Activated CD8-positive, alpha-beta T cell treated with anti-CD3 and anti-CD28 coated beads for 36 hours (primary cell): ENCODE results near the gene OR2V2. TPM values are rescaled to one million over a fixed set of nuclear protein-coding genes. Genes with fewer than 3 reads are reported as not detected.
"Not testable (repeated sequence)": the region's sequence is repeated elsewhere in the genome, so short reads cannot be mapped to it uniquely, and the experiment has no call there.

Experiments used
- ATAC-seq: fragments of 200-7000 bp; cut with Tn5 transposase; one replicate; pipeline ENCODE4 v1.10.0; 2021; ENCODE audit warnings: mild to moderate bottlenecking, moderate library complexity
- CTCF ChIA-PET: fragments of 350-600 bp; sonication (Branson Sonifier 250); formaldehyde crosslinking; loops from one replicate; lab custom pipeline; 2021; ENCODE audit warnings: antibody characterized with exemption; lab: Charles Lee
- POLR2A ChIA-PET: fragments of 350-600 bp; sonication (Branson Sonifier 250); formaldehyde crosslinking; loops from one replicate; lab custom pipeline; 2021; ENCODE audit warnings: antibody characterized with exemption; lab: Charles Lee
- DNase-seq: peaks from one replicate; pipeline ENCODE4 v3.0.0-alpha.2; 2020
- H3K27ac Mint-ChIP-seq: one replicate; pipeline ENCODE4 v1.8.0; 2021; ENCODE audit warnings: mild to moderate bottlenecking, mixed read lengths
- H3K27me3 Mint-ChIP-seq: one replicate; pipeline ENCODE4 v1.8.0; 2021; ENCODE audit warnings: mixed read lengths
- H3K36me3 Mint-ChIP-seq: one replicate; pipeline ENCODE4 v1.8.0; 2021; ENCODE audit warnings: low read depth, mixed read lengths
- H3K4me1 Mint-ChIP-seq: one replicate; pipeline ENCODE4 v1.8.0; 2021; ENCODE audit warnings: low read depth, mixed read lengths
- H3K4me3 Mint-ChIP-seq: one replicate; pipeline ENCODE4 v1.8.0; 2021; ENCODE audit warnings: mild to moderate bottlenecking, moderate library complexity, mixed read lengths
- H3K9me3 Mint-ChIP-seq: one replicate; pipeline ENCODE4 v1.8.0; 2021; ENCODE audit warnings: mixed read lengths
- intact Hi-C: fragments of 100-400 bp; cut with micrococcal nuclease; formaldehyde crosslinking; loops from one replicate; pipeline ENCODE4 v1.10.0; 2022
- total RNA-seq, 2 experiments: library from RNA; stranded (reverse); gene quantifications; one replicate each; pipeline ENCODE4 v1.2.3, GENCODE V29; 2021
- TF ChIP-seq, protein P1 (sequence below): fragments of 200-600 bp; IDR thresholded peaks from one replicate; pipeline ENCODE4 v1.8.0; 2022; ENCODE audit warnings: antibody characterized with exemption, mild to moderate bottlenecking

OR2V2 gene
- total RNA-seq: not detected

DNA sequence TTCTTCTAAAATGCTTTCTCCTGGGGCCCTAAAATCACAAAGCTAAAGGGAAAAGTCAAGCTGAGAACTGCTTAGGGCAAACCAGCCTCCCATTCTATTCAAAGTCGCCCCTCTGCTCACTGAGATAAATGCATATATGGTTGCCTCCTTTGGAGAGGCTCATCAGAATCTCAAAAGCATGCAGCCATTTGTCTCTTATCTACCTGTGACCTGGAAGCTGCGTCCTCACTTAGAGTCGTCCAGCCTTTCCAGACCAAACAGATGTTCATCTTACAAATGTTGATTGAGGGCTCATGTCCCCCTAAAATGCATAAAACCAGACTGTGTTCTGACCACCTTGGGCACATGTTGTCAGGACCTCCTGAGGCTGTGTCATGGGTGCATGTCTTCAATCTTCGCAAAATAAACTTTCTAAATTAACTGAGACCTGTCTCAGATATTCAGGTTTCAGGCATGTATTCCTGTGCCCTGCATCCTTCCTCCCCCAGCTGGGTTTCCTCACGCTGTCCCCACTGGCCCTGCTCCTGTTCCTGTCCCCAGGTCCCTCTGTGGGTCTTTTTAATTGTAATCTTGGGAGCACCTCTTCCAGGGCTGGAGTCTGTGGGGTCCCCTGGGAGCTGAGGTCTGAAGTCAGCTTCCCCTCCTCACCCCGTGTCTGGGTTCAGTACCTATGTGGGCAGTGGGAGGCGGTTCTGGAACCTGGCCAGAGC is at the start of gene OR2V2:
Gene OR2V2 (plus strand): TSS at position 660 of the 710 bp plus-strand sequence. CDS start 7,357 bp downstream, outside the sequence.
- CTCF ChIA-PET, DNase-seq, H3K9me3 Mint-ChIP-seq, intact Hi-C loops, H3K36me3 Mint-ChIP-seq, H3K4me3 Mint-ChIP-seq, H3K4me1 Mint-ChIP-seq, ATAC-seq, H3K27ac Mint-ChIP-seq, POLR2A ChIA-PET: not testable (repeated sequence)
- H3K27me3 Mint-ChIP-seq: peaks cover 46% of the 10 kb centered on the region

GRCh38 chr5:181097759-181098491 is 49.5 kb upstream of the OR2V2 start:
- H3K27ac Mint-ChIP-seq, H3K4me1 Mint-ChIP-seq, ATAC-seq: not testable (repeated sequence)

DNA sequence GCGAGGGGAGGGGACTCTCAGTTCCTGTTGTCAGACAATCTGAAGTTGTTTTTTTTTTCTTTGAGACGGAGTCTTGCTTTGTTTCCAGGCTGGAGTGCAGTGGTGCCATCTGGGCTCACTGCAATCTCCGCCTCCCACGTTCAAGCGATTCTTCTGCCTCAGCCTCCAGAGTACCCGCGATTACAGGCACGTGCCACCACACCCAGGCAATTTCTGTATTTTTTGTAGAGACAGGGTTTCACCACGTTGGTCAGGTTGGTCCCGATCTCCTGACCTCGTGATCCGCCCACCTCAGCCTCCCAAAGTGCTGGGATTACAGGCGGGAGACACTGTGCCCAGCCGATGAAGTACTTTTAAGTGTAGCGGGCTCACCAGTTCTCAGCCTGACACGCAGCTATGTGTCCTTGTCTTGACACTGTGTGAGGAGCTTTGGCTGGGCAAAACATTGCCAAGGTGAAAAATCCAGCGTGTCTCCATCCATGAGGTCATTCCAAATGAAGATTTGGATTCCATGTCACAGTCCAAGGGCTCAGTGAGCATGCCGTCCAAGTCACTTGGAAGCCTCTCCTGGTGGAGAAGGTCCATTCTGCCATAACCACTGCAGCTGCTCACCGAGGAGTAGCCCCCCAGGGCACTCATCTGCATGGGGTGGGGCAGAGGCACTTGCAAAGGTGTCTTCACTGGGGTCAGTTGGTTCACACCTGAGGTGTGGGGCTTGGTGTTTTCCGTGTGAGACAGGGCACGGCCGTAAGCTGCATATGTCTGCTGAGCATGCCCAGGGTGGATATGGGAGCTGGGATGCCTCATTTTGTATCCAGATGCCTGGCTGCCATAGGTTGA is 48.4 kb upstream of the OR2V2 start:
- Mint-ChIP-seq H3K27ac (no peak overlapping the region), H3K9me3 (no peaks in the 10 kb centered on the region), H3K36me3 (peaks cover under 1% of the 10 kb centered on the region), H3K4me3 (peak overlapping the region; percentile 15), H3K4me1 (peaks cover under 1% of the 10 kb centered on the region), H3K27me3 (peaks cover 30% of the 10 kb centered on the region)
- intact Hi-C loops: no loop called here
- ChIA-PET POLR2A (no interaction called here), CTCF (interaction anchor here (0.8 kb wide), 1 partner anchor 30 kb away, joined by 3 read pairs; no protein-coding TSS in a partner anchor)
- peak; percentile 34 for DNase-seq
- ATAC-seq: no peak
- TF ChIP-seq, protein P1, sequence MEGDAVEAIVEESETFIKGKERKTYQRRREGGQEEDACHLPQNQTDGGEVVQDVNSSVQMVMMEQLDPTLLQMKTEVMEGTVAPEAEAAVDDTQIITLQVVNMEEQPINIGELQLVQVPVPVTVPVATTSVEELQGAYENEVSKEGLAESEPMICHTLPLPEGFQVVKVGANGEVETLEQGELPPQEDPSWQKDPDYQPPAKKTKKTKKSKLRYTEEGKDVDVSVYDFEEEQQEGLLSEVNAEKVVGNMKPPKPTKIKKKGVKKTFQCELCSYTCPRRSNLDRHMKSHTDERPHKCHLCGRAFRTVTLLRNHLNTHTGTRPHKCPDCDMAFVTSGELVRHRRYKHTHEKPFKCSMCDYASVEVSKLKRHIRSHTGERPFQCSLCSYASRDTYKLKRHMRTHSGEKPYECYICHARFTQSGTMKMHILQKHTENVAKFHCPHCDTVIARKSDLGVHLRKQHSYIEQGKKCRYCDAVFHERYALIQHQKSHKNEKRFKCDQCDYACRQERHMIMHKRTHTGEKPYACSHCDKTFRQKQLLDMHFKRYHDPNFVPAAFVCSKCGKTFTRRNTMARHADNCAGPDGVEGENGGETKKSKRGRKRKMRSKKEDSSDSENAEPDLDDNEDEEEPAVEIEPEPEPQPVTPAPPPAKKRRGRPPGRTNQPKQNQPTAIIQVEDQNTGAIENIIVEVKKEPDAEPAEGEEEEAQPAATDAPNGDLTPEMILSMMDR: no peak

More at GRCh38 chr5:181097759-181098491, 49.5 kb upstream of the OR2V2 start:
- H3K4me3 Mint-ChIP-seq, H3K36me3 Mint-ChIP-seq, DNase-seq, POLR2A ChIA-PET, CTCF ChIA-PET, intact Hi-C loops, H3K9me3 Mint-ChIP-seq: not testable (repeated sequence)
- peaks cover 33% of the 10 kb centered on the region for H3K27me3 Mint-ChIP-seq

GRCh38 chr5:181099602-181100086 is 47.7 kb upstream of the OR2V2 start:
- TF ChIP-seq, protein P1: no peak
- DNase-seq (no peak), ATAC-seq (no peak)
- H3K4me3 Mint-ChIP-seq: peak overlapping the region; percentile 15
- intact Hi-C loops: no loop called here
- no peaks in the 10 kb centered on the region for H3K9me3 Mint-ChIP-seq
- peaks cover 4% of the 10 kb centered on the region for H3K4me1 Mint-ChIP-seq
- ChIA-PET CTCF (interaction anchor here (0.8 to 1.0 kb wide), 2 partner anchors 12 to 29 kb away, joined by 3 to 6 read pairs; no protein-coding TSS in a partner anchor), POLR2A (no interaction called here)
- peaks cover 2% of the 10 kb centered on the region for H3K36me3 Mint-ChIP-seq
- H3K27me3 Mint-ChIP-seq: peaks cover 36% of the 10 kb centered on the region
- no peak overlapping the region for H3K27ac Mint-ChIP-seq

DNA sequence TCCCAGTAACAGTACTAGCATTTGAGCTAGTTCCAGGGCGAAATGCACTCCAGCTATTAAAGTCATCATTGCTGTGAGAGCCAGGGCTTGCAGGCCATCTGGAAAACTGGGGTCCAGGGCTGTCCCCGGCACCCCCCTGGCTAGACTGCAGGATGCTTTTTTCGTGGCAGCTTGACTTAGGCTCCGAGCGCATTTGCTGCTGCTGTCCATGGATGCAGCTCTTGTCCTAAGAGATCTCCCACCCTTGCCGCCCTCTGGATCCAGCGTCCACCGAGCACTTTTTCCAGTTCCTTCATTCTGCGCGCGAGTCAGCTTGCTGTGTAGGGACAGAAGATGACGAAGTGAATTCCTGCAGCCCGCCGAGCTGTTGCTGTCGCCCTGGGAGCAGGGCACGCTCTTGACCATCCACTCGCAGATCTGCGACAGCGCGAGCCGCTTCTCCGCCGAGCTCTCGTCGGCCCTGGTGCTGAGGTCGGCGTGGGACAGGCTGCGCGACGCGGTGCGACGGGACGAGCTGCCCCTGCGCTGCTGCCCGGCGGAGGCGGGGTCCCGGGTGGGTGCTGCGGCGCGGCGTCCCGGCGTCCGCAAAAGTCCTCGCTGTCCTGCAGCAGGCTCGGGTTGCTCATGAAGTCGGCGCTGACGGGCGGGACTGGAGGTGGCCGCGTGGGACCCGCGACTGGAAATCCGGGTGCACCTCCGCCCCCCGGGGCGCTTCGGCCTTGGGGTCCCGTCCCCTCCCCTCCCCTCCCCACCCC is 47.1 kb upstream of the OR2V2 start:
- intact Hi-C loops: no loop called here
- DNase-seq (no peak), ATAC-seq (no peak)
- no peak overlapping the region for H3K27ac Mint-ChIP-seq
- ChIA-PET CTCF (interaction anchor here (1.0 kb wide), 1 partner anchor 13 kb away, joined by 6 read pairs; no protein-coding TSS in a partner anchor), POLR2A (no interaction called here)
- TF ChIP-seq, protein P1: no peak
- peaks cover 4% of the 10 kb centered on the region for H3K4me1 Mint-ChIP-seq
- H3K4me3 Mint-ChIP-seq: no peak overlapping the region
- peaks cover 35% of the 10 kb centered on the region for H3K27me3 Mint-ChIP-seq
- peaks cover 2% of the 10 kb centered on the region for H3K36me3 Mint-ChIP-seq
- no peaks in the 10 kb centered on the region for H3K9me3 Mint-ChIP-seq

DNA sequence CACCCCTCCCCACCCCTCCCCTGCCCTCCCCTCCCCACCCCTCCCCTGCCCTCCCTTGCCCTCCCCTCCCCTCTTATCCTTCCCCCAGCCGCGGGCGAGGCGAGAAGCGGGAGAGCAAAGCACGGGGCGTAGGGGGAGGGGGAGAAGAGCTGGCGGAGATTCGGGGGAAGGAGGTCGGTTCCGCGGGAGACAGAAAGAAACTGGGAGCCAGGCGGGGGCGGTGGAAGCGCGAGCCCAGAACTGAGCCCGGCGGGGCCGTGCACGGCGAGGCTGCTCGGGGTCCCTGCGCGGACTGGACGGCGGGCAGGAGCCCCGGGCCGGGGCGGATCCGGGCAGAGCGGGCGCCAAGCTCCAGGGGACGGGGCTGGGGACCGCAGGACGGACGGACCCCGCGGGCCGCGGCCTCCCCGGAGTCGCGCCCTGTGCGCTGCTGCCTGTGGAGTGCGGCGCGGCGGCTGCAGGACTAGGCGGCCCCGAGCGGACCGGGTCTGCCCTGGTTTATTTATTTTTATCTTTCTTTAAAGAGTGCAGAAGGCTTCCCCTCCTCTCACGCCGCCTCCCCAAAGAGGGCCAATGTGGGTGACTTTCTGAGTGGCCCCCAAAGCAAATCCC is 46.2 kb upstream of the OR2V2 start:
- H3K4me3 Mint-ChIP-seq, H3K36me3 Mint-ChIP-seq, CTCF ChIA-PET, DNase-seq, H3K4me1 Mint-ChIP-seq, H3K27ac Mint-ChIP-seq, ATAC-seq, intact Hi-C loops, POLR2A ChIA-PET, H3K9me3 Mint-ChIP-seq: not testable (repeated sequence)
- H3K27me3 Mint-ChIP-seq: peaks cover 38% of the 10 kb centered on the region

- H3K36me3 Mint-ChIP-seq, H3K4me1 Mint-ChIP-seq, intact Hi-C loops, POLR2A ChIA-PET, DNase-seq, H3K27ac Mint-ChIP-seq, H3K4me3 Mint-ChIP-seq, H3K9me3 Mint-ChIP-seq, CTCF ChIA-PET: not testable (repeated sequence)
- H3K27me3 Mint-ChIP-seq: peaks cover 43% of the 10 kb centered on the region
- ATAC-seq: peak; percentile 45
Measured at GRCh38 chr5:181101930-181102674, 45.3 kb upstream of the OR2V2 start.
